ENCODE data around the gene RETREG1.

Gene RETREG1

GRCh38 chr5:16471387-16471786 lies 145.4 kb downstream of the RETREG1 start:
- no peak for TF ChIP-seq CTCF (IDR thresholded peaks at IDR 0.05; ENCODE audit: low read depth, low read length, missing control alignments)
- Histone ChIP-seq H3K27me3 (replicated peaks) (no peaks in the 10 kb centered on the region), H3K27ac (no peak overlapping the region), H3K4me3 (ENCODE audit: low read depth, low read length) (no peak overlapping the region), H3K36me3 (replicated peaks) (no peaks in the 10 kb centered on the region)
- DNase-seq = no peak
- in situ Hi-C loops (cut with HindIII; ENCODE audit: low pct_ligation_motif_present, low sequenced_read_pairs) = no loop called here

- Histone ChIP-seq H3K27me3 (replicated peaks) (no peaks in the 10 kb centered on the region), H3K4me3 (ENCODE audit: low read depth, low read length) (no peak overlapping the region), H3K27ac (peak overlapping the region; percentile 48), H3K36me3 (replicated peaks) (peaks cover 7% of the 10 kb centered on the region)
- TF ChIP-seq CTCF (IDR thresholded peaks at IDR 0.05; ENCODE audit: low read depth, low read length, missing control alignments) = no peak
- DNase-seq = peak; percentile 72
- in situ Hi-C loops (cut with HindIII; ENCODE audit: low pct_ligation_motif_present, low sequenced_read_pairs) = no loop called here
Measured at GRCh38 chr5:16467363-16468219, 149.2 kb downstream of the RETREG1 start.

GRCh38 chr5:16465544-16466432 lies 151.0 kb downstream of the RETREG1 start, which contains the start of gene ZNF622:
ZNF622 (minus strand) TSS chr5:16465800; CDS start chr5:16465665, 135 bp downstream.
- in situ Hi-C loops (cut with HindIII; ENCODE audit: low pct_ligation_motif_present, low sequenced_read_pairs) = no loop called here

GRCh38 chr5:16464664-16465543 lies 151.9 kb downstream of the RETREG1 start:
- H3K27me3 ChIP-seq (replicated peaks) = no peaks in the 10 kb centered on the region
- no peak for DNase-seq
- in situ Hi-C loops (cut with HindIII; ENCODE audit: low pct_ligation_motif_present, low sequenced_read_pairs) = no loop called here
- H3K36me3 ChIP-seq (replicated peaks) = peaks cover 25% of the 10 kb centered on the region
- peak overlapping the region; percentile 95 for H3K4me3 ChIP-seq (ENCODE audit: low read depth, low read length)
- TF ChIP-seq CTCF (IDR thresholded peaks at IDR 0.05; ENCODE audit: low read depth, low read length, missing control alignments) = peak; percentile 20
- peak overlapping the region; percentile 80 for H3K27ac ChIP-seq

More at GRCh38 chr5:16465544-16466432, 151.0 kb downstream of the RETREG1 start, which contains the start of gene ZNF622:
- TF ChIP-seq CTCF (IDR thresholded peaks at IDR 0.05; ENCODE audit: low read depth, low read length, missing control alignments) = no peak
- Histone ChIP-seq H3K27me3 (replicated peaks) (no peaks in the 10 kb centered on the region), H3K36me3 (replicated peaks) (peaks cover 22% of the 10 kb centered on the region), H3K4me3 (ENCODE audit: low read depth, low read length) (peak within 1 kb of the TSS; percentile 95), H3K27ac (peak within 1 kb of the TSS; percentile 80)
- DNase-seq = peak; percentile 79

GRCh38 chr5:16464231-16464630 lies 152.6 kb downstream of the RETREG1 start:
- Histone ChIP-seq H3K27me3 (replicated peaks) (no peaks in the 10 kb centered on the region), H3K36me3 (replicated peaks) (peaks cover 32% of the 10 kb centered on the region), H3K4me3 (ENCODE audit: low read depth, low read length) (peak overlapping the region; percentile 95), H3K27ac (no peak overlapping the region)
- TF ChIP-seq CTCF (IDR thresholded peaks at IDR 0.05; ENCODE audit: low read depth, low read length, missing control alignments) = no peak
- in situ Hi-C loops (cut with HindIII; ENCODE audit: low pct_ligation_motif_present, low sequenced_read_pairs) = no loop called here
- DNase-seq = no peak
